Esophagus muscularis mucosa (tissue), 4 donors: ENCODE results near the gene C17orf78.

Source experiments
- CTCF ChIP-seq, 3 experiments: fragments of 200-600 bp in 2 of 3; fragments of 450-650 bp in 1 of 3; sonication (generic) in 2 of 3; IDR thresholded peaks; one replicate each; pipeline ENCODE4 v1.5.1; 2017 to 2019; ENCODE audit warnings: antibody characterized with exemption in 3 of 3, mild to moderate bottlenecking in 2 of 3, moderate library complexity in 1 of 3
- EP300 ChIP-seq: sonication (generic); formaldehyde crosslinking; IDR thresholded peaks from one replicate; pipeline ENCODE4 v1.6.1; 2017; ENCODE audit warnings: antibody characterized with exemption
- POLR2A ChIP-seq: fragments of 450-650 bp; IDR thresholded peaks from one replicate; pipeline ENCODE4 v1.6.1; 2017; ENCODE audit warnings: antibody characterized with exemption, moderate library complexity, mild to moderate bottlenecking, low read depth
- POLR2AphosphoS5 ChIP-seq, 2 donors: sonication (generic); formaldehyde crosslinking; IDR thresholded peaks; one replicate each; pipeline ENCODE4 v1.6.1; 2017; ENCODE audit warnings: antibody characterized with exemption in 2 of 2

GRCh38 chr17:37342589-37342988 is 33.2 kb upstream of the C17orf78 start:
- TF ChIP-seq POLR2A (no peak), CTCF (IDR thresholded peaks at IDR 0.05) (no peak), EP300 (no peak), POLR2AphosphoS5 (IDR thresholded peaks at IDR 0.05) (no peak)
